SK-N-SH treated with all-trans-retinoic acid at 6 μM for 48 hours (cell line): ENCODE results near the gene SYCP1.
"Not testable (repeated sequence)": the region's sequence is repeated elsewhere in the genome, so short reads cannot be mapped to it uniquely, and the experiment has no call there.

ENCODE experiments used
- ATAC-seq: fragments of 200-7000 bp; cut with Tn5 transposase; 3 replicates; pipeline ENCODE4 v1.9.1; 2020; ENCODE audit warnings: mild to moderate bottlenecking, moderate library complexity
- ARNTL ChIP-seq: fragments of 450-650 bp; formaldehyde crosslinking; IDR thresholded peaks from 2 replicates; pipeline ENCODE4 v1.5.0; 2020; ENCODE audit warnings: low read depth, mild to moderate bottlenecking, moderate library complexity, borderline replicate concordance
- BACH2 ChIP-seq: fragments of 250-450 bp; sonication (Bioruptor Pico); IDR thresholded peaks from 2 replicates; pipeline ENCODE4 v1.9.0; 2021; ENCODE audit warnings: mild to moderate bottlenecking, borderline replicate concordance
- CREB5 ChIP-seq: fragments of 250-450 bp; sonication (Bioruptor Pico); IDR thresholded peaks from 2 replicates; pipeline ENCODE4 v1.5.1; 2020; ENCODE audit warnings: low read depth, mild to moderate bottlenecking, moderate library complexity
- CSDC2 ChIP-seq: fragments of 250-450 bp; sonication (Bioruptor Pico); IDR thresholded peaks from 2 replicates; pipeline ENCODE4 v1.5.0; 2020; ENCODE audit warnings: mild to moderate bottlenecking, moderate library complexity
- ESRRG ChIP-seq: fragments of 250-450 bp; sonication (Bioruptor Pico); IDR thresholded peaks from 2 replicates; pipeline ENCODE4 v1.6.1; 2021; ENCODE audit warnings: mild to moderate bottlenecking
- GLIS3 ChIP-seq: fragments of 250-450 bp; sonication (Bioruptor Pico); IDR thresholded peaks from 2 replicates; pipeline ENCODE4 v1.5.0; 2020; ENCODE audit warnings: mild to moderate bottlenecking, moderate library complexity
- ISL1 ChIP-seq: fragments of 250-450 bp; sonication (Bioruptor Pico); IDR thresholded peaks from 2 replicates; pipeline ENCODE4 v2.1.2; 2022; ENCODE audit warnings: mild to moderate bottlenecking, moderate library complexity
- OSR1 ChIP-seq: fragments of 250-450 bp; sonication (Bioruptor Pico); IDR thresholded peaks from 2 replicates; pipeline ENCODE4 v1.8.0; 2022; ENCODE audit warnings: moderate library complexity, mild to moderate bottlenecking, inconsistent platforms
- PATZ1 ChIP-seq: fragments of 250-450 bp; sonication (Bioruptor Pico); IDR thresholded peaks from 2 replicates; pipeline ENCODE4 v1.8.0; 2020; ENCODE audit warnings: mild to moderate bottlenecking, moderate library complexity, borderline replicate concordance
- POU6F1 ChIP-seq: fragments of 250-450 bp; sonication (Bioruptor Pico); IDR thresholded peaks from 2 replicates; pipeline ENCODE4 v1.8.0; 2021; ENCODE audit warnings: low read depth, mild to moderate bottlenecking, moderate library complexity, borderline replicate concordance
- RARB ChIP-seq: fragments of 250-450 bp; sonication (Bioruptor Pico); IDR thresholded peaks from 2 replicates; pipeline ENCODE4 v1.8.0; 2021; ENCODE audit warnings: mild to moderate bottlenecking, moderate library complexity
- TCF4 ChIP-seq: fragments of 250-450 bp; sonication (Bioruptor Pico); IDR thresholded peaks from 2 replicates; pipeline ENCODE4 v1.8.0; 2021; ENCODE audit warnings: mild to moderate bottlenecking, moderate library complexity, borderline replicate concordance
- TOX ChIP-seq: fragments of 250-450 bp; sonication (Bioruptor Pico); IDR thresholded peaks from 2 replicates; pipeline ENCODE4 v1.8.0; 2021; ENCODE audit warnings: mild to moderate bottlenecking, moderate library complexity, borderline replicate concordance
- TSHZ2 ChIP-seq: fragments of 250-450 bp; sonication (Bioruptor Pico); IDR thresholded peaks from 2 replicates; pipeline ENCODE4 v1.5.0; 2020; ENCODE audit warnings: mild to moderate bottlenecking, moderate library complexity
- ZC3H10 ChIP-seq: fragments of 250-450 bp; sonication (Bioruptor Pico); IDR thresholded peaks from 2 replicates; pipeline ENCODE4 v1.5.1; 2021; ENCODE audit warnings: mild to moderate bottlenecking, moderate library complexity
- ZFP3 ChIP-seq: fragments of 250-450 bp; sonication (Bioruptor Pico); IDR thresholded peaks from 2 replicates; pipeline ENCODE4 v1.5.0; 2020; ENCODE audit warnings: mild to moderate bottlenecking, moderate library complexity
- ZFP30 ChIP-seq: fragments of 450-650 bp; formaldehyde crosslinking; IDR thresholded peaks from 2 replicates; pipeline ENCODE4 v1.5.0; 2022; ENCODE audit warnings: mild to moderate bottlenecking, moderate library complexity
- ZNF565 ChIP-seq: fragments of 450-650 bp; formaldehyde crosslinking; conservative IDR thresholded peaks from 2 replicates; pipeline ENCODE4 v1.5.0; 2020; ENCODE audit warnings: low read depth, mild to moderate bottlenecking, moderate library complexity
- ZNF70 ChIP-seq: fragments of 450-650 bp; formaldehyde crosslinking; IDR thresholded peaks from 2 replicates; pipeline ENCODE4 v1.5.0; 2020; ENCODE audit warnings: mild to moderate bottlenecking, moderate library complexity

SYCP1 gene

GRCh38 chr1:115013792-115014191 is 159.1 kb downstream of the SYCP1 start:
- no peak for TF ChIP-seq ZFP3
- no peak for TF ChIP-seq TCF4 (CRISPR knock-in tag)
- no peak for TF ChIP-seq ZFP30 (CRISPR knock-in tag)
- no peak for TF ChIP-seq ZNF565 (CRISPR knock-in tag)
- TF ChIP-seq ISL1 (CRISPR knock-in tag), result no peak
- TF ChIP-seq TSHZ2 (CRISPR knock-in tag), result no peak
- no peak for TF ChIP-seq POU6F1
- no peak for TF ChIP-seq ZNF70 (CRISPR knock-in tag)
- no peak for TF ChIP-seq PATZ1 (CRISPR knock-in tag)
- TF ChIP-seq ESRRG, result no peak
- no peak for TF ChIP-seq BACH2 (CRISPR knock-in tag)
- TF ChIP-seq TOX (CRISPR knock-in tag), result no peak
- TF ChIP-seq ARNTL (CRISPR knock-in tag), result no peak
- no peak for TF ChIP-seq OSR1 (CRISPR knock-in tag)
- TF ChIP-seq CREB5 (CRISPR knock-in tag), result no peak
- ATAC-seq, result no peak

- not testable (repeated sequence) for ATAC-seq
Measured at GRCh38 chr1:115019549-115019948, 164.9 kb downstream of the SYCP1 start.

- no peak for ATAC-seq
- TF ChIP-seq RARB, result no peak
- TF ChIP-seq ZNF70 (CRISPR knock-in tag), result no peak
- no peak for TF ChIP-seq ZFP30 (CRISPR knock-in tag)
- TF ChIP-seq ZNF565 (CRISPR knock-in tag), result no peak
- no peak for TF ChIP-seq GLIS3 (CRISPR knock-in tag)
- TF ChIP-seq PATZ1 (CRISPR knock-in tag), result no peak
- no peak for TF ChIP-seq CREB5 (CRISPR knock-in tag)
- TF ChIP-seq, all 23 proteins: peak for 0
Measured at GRCh38 chr1:115021145-115021544, 166.5 kb downstream of the SYCP1 start.

GRCh38 chr1:115023593-115023992 is 168.9 kb downstream of the SYCP1 start:
- TF ChIP-seq ZNF70 (CRISPR knock-in tag), result no peak
- no peak for TF ChIP-seq ESRRG
- no peak for TF ChIP-seq TCF4 (CRISPR knock-in tag)
- no peak for TF ChIP-seq TSHZ2 (CRISPR knock-in tag)
- no peak for TF ChIP-seq ZC3H10 (CRISPR knock-in tag)
- no peak for TF ChIP-seq BACH2 (CRISPR knock-in tag)
- TF ChIP-seq GLIS3 (CRISPR knock-in tag), result no peak
- TF ChIP-seq POU6F1, result no peak
- TF ChIP-seq OSR1 (CRISPR knock-in tag), result no peak
- TF ChIP-seq ISL1 (CRISPR knock-in tag), result no peak
- no peak for TF ChIP-seq ZFP30 (CRISPR knock-in tag)
- TF ChIP-seq CSDC2, result no peak
- no peak for TF ChIP-seq ZFP3
- no peak for ATAC-seq
